Liver (tissue), 3 donors: ENCODE data around the gene PPP2R3A.

Source experiments
- CTCF ChIP-seq: fragments of 150-350 bp; IDR thresholded peaks from 2 replicates; pipeline ENCODE4 v1.5.1; 2017; ENCODE audit warnings: improper control_type of control experiment, low read depth, low read length; ENCODE audit not compliant: missing input control
- FOXA1 ChIP-seq: IDR thresholded peaks from 2 replicates; pipeline ENCODE4 v1.6.1; 2016; ENCODE audit warnings: antibody characterized with exemption
- GABPA ChIP-seq, 2 donors: IDR thresholded peaks in 1 of 2; conservative IDR thresholded peaks in 1 of 2; 2 replicates each; pipeline ENCODE4 v1.6.1; 2016; ENCODE audit warnings: antibody characterized with exemption in 2 of 2, mild to moderate bottlenecking in 1 of 2, moderate library complexity in 1 of 2
- HNF4G ChIP-seq: IDR thresholded peaks from 2 replicates; pipeline ENCODE4 v1.6.1; 2016; ENCODE audit warnings: antibody characterized with exemption
- JUND ChIP-seq, 2 donors: IDR thresholded peaks; 2 replicates each; pipeline ENCODE4 v1.6.1; 2016; ENCODE audit warnings: antibody characterized with exemption in 2 of 2
- NR2F2 ChIP-seq: IDR thresholded peaks from 2 replicates; pipeline ENCODE4 v1.6.1; 2016; ENCODE audit warnings: antibody characterized with exemption
- RAD21 ChIP-seq, 2 donors: IDR thresholded peaks; 2 replicates each; pipeline ENCODE4 v1.6.1; 2016; ENCODE audit warnings: antibody characterized with exemption in 2 of 2, mild to moderate bottlenecking in 2 of 2
- RXRA ChIP-seq, 2 donors: IDR thresholded peaks; 2 replicates each; pipeline ENCODE4 v1.6.1; 2017 to 2018; ENCODE audit warnings: antibody characterized with exemption in 2 of 2, mild to moderate bottlenecking in 1 of 2
- SP1 ChIP-seq: IDR thresholded peaks from 2 replicates; pipeline ENCODE4 v1.6.1; 2018; ENCODE audit warnings: antibody characterized with exemption, mild to moderate bottlenecking
- TAF1 ChIP-seq: conservative IDR thresholded peaks from 2 replicates; pipeline ENCODE4 v1.6.1; 2016; ENCODE audit warnings: antibody characterized with exemption, mild to moderate bottlenecking
- TF ChIP-seq, protein P1 (sequence below): IDR thresholded peaks from 2 replicates; pipeline ENCODE4 v1.6.1; 2016; ENCODE audit warnings: antibody characterized with exemption
- TF ChIP-seq, protein P2 (sequence below): IDR thresholded peaks from 2 replicates; pipeline ENCODE4 v1.6.1; 2016; ENCODE audit warnings: antibody characterized with exemption, mild to moderate bottlenecking
- TF ChIP-seq, protein P3 (sequence below): IDR thresholded peaks from 2 replicates; pipeline ENCODE4 v1.6.1; 2016; ENCODE audit warnings: antibody characterized with exemption
- TF ChIP-seq, protein P4 (sequence below): IDR thresholded peaks from 2 replicates; pipeline ENCODE4 v1.6.1; 2016; ENCODE audit warnings: antibody characterized with exemption
- donor health status: healthy.
- donor health status: healthy.

- TF ChIP-seq CTCF = no peak
- no peak for TF ChIP-seq RXRA (IDR thresholded peaks at IDR 0.05)
- no peak for TF ChIP-seq RAD21 (IDR thresholded peaks at IDR 0.05)
- no peak for TF ChIP-seq JUND (IDR thresholded peaks at IDR 0.05)
- TF ChIP-seq, protein P1, sequence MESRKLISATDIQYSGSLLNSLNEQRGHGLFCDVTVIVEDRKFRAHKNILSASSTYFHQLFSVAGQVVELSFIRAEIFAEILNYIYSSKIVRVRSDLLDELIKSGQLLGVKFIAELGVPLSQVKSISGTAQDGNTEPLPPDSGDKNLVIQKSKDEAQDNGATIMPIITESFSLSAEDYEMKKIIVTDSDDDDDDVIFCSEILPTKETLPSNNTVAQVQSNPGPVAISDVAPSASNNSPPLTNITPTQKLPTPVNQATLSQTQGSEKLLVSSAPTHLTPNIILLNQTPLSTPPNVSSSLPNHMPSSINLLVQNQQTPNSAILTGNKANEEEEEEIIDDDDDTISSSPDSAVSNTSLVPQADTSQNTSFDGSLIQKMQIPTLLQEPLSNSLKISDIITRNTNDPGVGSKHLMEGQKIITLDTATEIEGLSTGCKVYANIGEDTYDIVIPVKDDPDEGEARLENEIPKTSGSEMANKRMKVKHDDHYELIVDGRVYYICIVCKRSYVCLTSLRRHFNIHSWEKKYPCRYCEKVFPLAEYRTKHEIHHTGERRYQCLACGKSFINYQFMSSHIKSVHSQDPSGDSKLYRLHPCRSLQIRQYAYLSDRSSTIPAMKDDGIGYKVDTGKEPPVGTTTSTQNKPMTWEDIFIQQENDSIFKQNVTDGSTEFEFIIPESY = no peak
- TF ChIP-seq, protein P2, sequence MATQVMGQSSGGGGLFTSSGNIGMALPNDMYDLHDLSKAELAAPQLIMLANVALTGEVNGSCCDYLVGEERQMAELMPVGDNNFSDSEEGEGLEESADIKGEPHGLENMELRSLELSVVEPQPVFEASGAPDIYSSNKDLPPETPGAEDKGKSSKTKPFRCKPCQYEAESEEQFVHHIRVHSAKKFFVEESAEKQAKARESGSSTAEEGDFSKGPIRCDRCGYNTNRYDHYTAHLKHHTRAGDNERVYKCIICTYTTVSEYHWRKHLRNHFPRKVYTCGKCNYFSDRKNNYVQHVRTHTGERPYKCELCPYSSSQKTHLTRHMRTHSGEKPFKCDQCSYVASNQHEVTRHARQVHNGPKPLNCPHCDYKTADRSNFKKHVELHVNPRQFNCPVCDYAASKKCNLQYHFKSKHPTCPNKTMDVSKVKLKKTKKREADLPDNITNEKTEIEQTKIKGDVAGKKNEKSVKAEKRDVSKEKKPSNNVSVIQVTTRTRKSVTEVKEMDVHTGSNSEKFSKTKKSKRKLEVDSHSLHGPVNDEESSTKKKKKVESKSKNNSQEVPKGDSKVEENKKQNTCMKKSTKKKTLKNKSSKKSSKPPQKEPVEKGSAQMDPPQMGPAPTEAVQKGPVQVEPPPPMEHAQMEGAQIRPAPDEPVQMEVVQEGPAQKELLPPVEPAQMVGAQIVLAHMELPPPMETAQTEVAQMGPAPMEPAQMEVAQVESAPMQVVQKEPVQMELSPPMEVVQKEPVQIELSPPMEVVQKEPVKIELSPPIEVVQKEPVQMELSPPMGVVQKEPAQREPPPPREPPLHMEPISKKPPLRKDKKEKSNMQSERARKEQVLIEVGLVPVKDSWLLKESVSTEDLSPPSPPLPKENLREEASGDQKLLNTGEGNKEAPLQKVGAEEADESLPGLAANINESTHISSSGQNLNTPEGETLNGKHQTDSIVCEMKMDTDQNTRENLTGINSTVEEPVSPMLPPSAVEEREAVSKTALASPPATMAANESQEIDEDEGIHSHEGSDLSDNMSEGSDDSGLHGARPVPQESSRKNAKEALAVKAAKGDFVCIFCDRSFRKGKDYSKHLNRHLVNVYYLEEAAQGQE = no peak
- TF ChIP-seq GABPA (IDR thresholded peaks at IDR 0.05 in 1 of 2, conservative IDR thresholded peaks at IDR 0.05 in 1 of 2) = no peak
- no peak for TF ChIP-seq TAF1
- TF ChIP-seq, protein P3, sequence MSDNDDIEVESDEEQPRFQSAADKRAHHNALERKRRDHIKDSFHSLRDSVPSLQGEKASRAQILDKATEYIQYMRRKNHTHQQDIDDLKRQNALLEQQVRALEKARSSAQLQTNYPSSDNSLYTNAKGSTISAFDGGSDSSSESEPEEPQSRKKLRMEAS = no peak
- TF ChIP-seq SP1 = no peak
- TF ChIP-seq, protein P4, sequence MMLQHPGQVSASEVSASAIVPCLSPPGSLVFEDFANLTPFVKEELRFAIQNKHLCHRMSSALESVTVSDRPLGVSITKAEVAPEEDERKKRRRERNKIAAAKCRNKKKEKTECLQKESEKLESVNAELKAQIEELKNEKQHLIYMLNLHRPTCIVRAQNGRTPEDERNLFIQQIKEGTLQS = no peak
- TF ChIP-seq FOXA1 = no peak
- no peak for TF ChIP-seq NR2F2
- TF ChIP-seq HNF4G = no peak
Observed at GRCh38 chr3:135980343-135980742, 14.8 kb downstream of the PPP2R3A start.
